Omental fat pad (tissue), 4 donors: Measurements from ENCODE around the gene CFAP46. TPM values are rescaled to one million over a fixed set of nuclear protein-coding genes. Genes with fewer than 3 reads are reported as not detected.
"Not testable (repeated sequence)": the region's sequence is repeated elsewhere in the genome, so short reads cannot be mapped to it uniquely, and the experiment has no call there.

Source experiments
- ATAC-seq: fragments of 150-250 bp; one replicate; pipeline ENCODE4 v1.9.1; 2016; ENCODE audit warnings: mild to moderate bottlenecking, moderate library complexity; ENCODE audit not compliant: low FRiP score
- DNase-seq: peaks from one replicate; pipeline ENCODE4 v3.0.0-alpha.2; 2019; ENCODE audit warnings: low spot score
- total RNA-seq, 4 donors: library from RNA; depleted of rRNA; stranded (reverse); fragments of >200 nt; gene quantifications; one replicate each; pipeline ENCODE4 v1.1.0, GENCODE V29; 2016
- TF ChIP-seq, protein P1 (sequence below), 3 donors: fragments of 450-650 bp; IDR thresholded peaks; one replicate each; pipeline ENCODE4 v1.5.1; 2016 to 2017; ENCODE audit warnings: antibody characterized with exemption in 3 of 3, mild to moderate bottlenecking in 3 of 3, moderate library complexity in 2 of 3

The CFAP46 gene
- total RNA-seq, 4 donors from 2014 or later = 0.24 to 0.37 TPM; not detected in 2

- DNase-seq (no peak), ATAC-seq (no peak)
- TF ChIP-seq, protein P1, sequence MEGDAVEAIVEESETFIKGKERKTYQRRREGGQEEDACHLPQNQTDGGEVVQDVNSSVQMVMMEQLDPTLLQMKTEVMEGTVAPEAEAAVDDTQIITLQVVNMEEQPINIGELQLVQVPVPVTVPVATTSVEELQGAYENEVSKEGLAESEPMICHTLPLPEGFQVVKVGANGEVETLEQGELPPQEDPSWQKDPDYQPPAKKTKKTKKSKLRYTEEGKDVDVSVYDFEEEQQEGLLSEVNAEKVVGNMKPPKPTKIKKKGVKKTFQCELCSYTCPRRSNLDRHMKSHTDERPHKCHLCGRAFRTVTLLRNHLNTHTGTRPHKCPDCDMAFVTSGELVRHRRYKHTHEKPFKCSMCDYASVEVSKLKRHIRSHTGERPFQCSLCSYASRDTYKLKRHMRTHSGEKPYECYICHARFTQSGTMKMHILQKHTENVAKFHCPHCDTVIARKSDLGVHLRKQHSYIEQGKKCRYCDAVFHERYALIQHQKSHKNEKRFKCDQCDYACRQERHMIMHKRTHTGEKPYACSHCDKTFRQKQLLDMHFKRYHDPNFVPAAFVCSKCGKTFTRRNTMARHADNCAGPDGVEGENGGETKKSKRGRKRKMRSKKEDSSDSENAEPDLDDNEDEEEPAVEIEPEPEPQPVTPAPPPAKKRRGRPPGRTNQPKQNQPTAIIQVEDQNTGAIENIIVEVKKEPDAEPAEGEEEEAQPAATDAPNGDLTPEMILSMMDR (IDR thresholded peaks at IDR 0.05) = no peak
Measured at GRCh38 chr10:132899751-132900065, 42.7 kb downstream of the CFAP46 start.

DNA sequence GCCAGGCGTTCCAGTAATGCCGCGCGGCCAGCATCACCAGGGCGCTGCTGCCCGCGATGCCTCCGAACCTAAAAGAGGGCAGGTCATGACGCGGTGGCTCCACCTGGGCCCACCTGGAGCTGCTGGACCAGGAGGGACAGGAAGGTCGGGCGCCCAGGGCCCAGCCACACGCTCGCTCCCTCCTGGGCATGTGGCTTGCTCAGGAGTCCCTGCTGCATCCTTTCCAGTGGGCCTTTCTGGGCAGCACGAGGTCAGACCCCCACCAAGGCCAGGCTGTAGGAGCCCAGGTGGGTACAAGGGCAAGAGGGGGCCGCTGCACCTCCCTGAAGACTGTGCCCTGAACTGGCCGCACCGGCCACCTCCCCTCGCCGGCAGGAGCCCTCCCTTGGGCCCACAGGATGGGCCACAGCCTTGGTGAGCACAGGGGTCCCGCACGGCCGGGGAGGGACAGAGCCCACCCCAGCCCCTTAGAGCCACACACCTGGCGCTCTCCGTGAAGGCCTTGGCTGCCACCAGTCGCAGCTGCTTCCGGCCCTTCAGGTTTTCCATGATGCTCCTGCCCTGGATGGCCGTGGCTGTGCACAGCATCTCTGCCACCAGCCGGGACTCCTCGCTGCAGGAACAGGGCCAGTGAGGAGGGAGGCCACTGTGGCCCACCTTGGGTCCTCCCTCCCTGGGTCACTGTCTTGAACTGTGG is 43.2 kb downstream of the CFAP46 start:
- TF ChIP-seq, protein P1 (IDR thresholded peaks at IDR 0.05) = no peak
- no peak for ATAC-seq
- DNase-seq = no peak

DNA sequence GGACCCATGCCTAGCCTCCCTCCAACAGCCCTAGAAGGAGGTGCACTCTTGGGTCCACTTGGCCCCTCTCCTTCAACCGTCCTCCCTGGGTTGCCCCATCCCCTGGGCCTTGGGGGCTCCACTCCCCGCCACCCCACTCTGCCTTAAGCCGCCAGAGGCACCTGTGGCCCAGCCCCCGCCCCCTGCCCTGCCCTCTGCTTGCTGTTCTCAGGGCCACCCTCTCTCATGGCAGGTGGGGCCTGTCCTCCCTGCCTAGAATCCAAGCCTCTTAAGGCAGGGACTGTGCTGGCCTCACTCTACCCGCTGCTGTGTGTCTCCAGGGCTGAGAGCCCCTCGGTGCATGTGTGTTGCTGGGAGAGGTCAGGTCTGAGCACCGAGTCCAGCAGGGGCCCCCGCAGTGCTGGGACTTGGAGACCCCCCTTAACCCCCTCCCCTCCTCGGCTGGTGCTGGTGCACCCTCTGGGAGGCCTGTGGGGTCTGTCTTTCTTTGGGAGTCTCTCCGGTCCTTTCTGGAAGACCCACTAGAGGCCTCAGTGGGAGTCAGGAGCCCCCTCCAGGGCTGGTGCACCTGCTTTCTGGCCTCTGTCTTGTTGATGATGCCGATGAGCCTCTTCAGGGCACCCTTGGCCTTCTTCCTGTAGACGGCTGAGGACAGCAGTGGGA is 43.8 kb downstream of the CFAP46 start:
- ATAC-seq (no peak), DNase-seq (no peak)
- TF ChIP-seq, protein P1 (IDR thresholded peaks at IDR 0.05) = no peak

DNA sequence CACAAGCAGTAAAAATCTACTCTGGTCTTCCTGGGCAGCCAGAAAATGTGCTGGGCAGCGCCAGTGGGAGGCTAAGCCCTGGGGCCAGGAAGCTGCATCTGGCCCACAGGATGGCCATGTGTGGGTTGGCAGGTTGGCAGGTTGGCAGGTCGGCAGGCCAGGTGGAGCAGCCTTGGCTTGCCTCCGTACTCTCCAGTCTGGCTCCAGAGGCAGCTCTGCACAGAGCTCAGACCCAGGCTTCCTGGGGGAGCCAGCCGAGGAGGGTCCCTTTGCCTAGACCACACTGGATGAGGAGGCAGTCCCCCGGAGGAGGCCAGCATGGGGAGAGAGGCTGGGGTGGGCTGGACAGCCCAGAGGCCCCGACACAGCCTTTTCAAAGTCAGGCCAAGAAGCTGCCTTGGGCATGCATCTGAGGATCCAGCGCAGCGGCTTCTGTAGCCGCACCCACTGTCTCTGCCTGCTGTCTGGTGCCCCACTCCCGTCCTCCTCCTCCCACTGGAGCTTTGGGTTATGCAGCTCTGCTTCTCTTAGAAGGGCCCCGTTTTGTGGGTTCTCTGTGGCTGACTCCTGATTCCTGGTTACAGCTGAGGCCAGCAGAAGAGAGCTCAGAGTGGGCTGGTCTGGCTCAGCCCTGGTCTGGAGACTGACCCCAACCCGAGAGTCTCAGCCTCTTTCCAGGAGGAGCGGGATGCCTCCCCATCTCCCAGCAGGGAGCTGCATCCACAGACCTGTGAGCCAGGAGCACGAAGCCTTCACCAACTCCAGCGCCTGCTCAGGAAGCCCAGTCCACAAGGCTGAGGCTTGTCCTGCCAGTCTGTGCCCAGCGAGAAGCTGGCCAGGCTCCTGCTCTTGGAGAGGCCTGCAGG is 44.6 kb downstream of the CFAP46 start:
- ATAC-seq = no peak
- no peak for DNase-seq

DNA sequence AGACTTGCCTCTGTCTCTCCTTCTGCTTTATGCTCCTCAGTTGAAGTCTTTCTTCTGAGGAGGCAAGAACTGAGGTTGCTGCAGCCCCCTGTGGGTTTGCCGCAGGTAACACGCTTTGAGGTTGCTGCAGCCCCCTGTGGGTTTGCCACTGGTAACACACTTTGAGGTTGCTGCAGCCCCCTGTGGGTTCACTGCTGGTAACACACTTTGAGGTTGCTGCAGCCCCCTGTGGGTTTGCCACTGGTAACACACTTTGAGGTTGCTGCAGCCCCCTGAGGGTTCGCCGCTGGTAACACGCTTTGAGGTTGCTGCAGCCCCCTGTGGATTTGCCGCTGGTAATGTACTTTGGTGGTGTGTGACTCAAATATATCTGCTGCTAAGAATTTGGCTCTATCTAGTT is 48.6 kb downstream of the CFAP46 start:
- ATAC-seq, DNase-seq: not testable (repeated sequence)

More for the DNA sequence above, 44.6 kb downstream of the CFAP46 start:
- TF ChIP-seq, protein P1 (IDR thresholded peaks at IDR 0.05) = no peak

GRCh38 chr10:132893090-132893489 is 49.3 kb downstream of the CFAP46 start:
- DNase-seq = no peak
- TF ChIP-seq, protein P1 (IDR thresholded peaks at IDR 0.05) = no peak
- peak; percentile 15 for ATAC-seq

DNA sequence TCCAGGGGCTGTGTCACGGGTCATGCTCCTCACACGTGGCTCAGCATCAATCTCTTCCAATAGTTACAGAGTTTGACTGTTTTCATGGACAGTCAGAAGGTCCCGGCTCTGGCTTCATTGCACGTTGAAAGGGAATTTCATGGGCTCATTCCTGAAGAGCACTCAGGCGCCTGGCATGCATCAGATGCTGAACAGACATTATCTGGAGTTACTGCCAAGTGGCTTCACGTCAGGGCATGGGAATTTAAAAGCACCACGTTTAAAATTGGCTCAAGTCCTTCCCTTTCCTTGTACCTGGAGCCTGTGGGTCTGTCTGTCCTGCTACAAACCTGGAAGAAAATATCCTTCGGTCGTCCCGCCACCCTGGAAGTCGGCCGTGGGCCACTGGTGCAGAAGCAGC is 50.4 kb downstream of the CFAP46 start:
- TF ChIP-seq, protein P1 (IDR thresholded peaks at IDR 0.05) = no peak
- ATAC-seq = peak; percentile 78
- DNase-seq = peak; percentile 14
